GM23248 (cell line): Measurements from ENCODE around the gene TMCC1. TPM values are rescaled to one million over a fixed set of nuclear protein-coding genes. Genes with fewer than 3 reads are reported as not detected.

Experiments used
- DNase-seq: peaks from one replicate; pipeline ENCODE4 v3.0.0-alpha.2; 2015
- H2AFZ ChIP-seq: fragments of 200-600 bp; sonication (generic); 2 replicates; pipeline ENCODE4 v1.6.1; 2016; ENCODE audit warnings: antibody characterized with exemption
- H3F3A ChIP-seq: fragments of 200-600 bp; sonication (generic); 2 replicates; pipeline ENCODE4 v1.6.1; 2016; ENCODE audit warnings: mild to moderate bottlenecking, antibody characterized with exemption, mixed run types; ENCODE audit not compliant: insufficient read depth
- H3K27ac ChIP-seq: fragments of 200-600 bp; sonication (generic); 2 replicates; pipeline ENCODE4 v1.5.1; 2016; ENCODE audit warnings: mild to moderate bottlenecking
- H3K27me3 ChIP-seq: fragments of 200-600 bp; sonication (generic); replicated peaks from 2 replicates; pipeline ENCODE4 v1.6.1; 2016; ENCODE audit warnings: mild to moderate bottlenecking; ENCODE audit not compliant: insufficient read depth
- H3K36me3 ChIP-seq: fragments of 200-600 bp; sonication (generic); 2 replicates; pipeline ENCODE4 v1.6.1; 2016; ENCODE audit warnings: low read depth, mild to moderate bottlenecking
- H3K4me1 ChIP-seq: fragments of 200-600 bp; sonication (generic); 2 replicates; pipeline ENCODE4 v1.6.1; 2016; ENCODE audit warnings: mild to moderate bottlenecking; ENCODE audit not compliant: insufficient read depth
- H3K4me2 ChIP-seq: fragments of 200-600 bp; sonication (generic); one replicate; pipeline ENCODE4 v1.6.1; 2016; ENCODE audit warnings: mild to moderate bottlenecking; ENCODE audit not compliant: unreplicated experiment
- H3K4me3 ChIP-seq: fragments of 200-600 bp; sonication (generic); 2 replicates; pipeline ENCODE4 v1.5.1; 2016; ENCODE audit warnings: mild to moderate bottlenecking
- H3K79me2 ChIP-seq: fragments of 200-600 bp; sonication (generic); 2 replicates; pipeline ENCODE4 v1.6.1; 2016; ENCODE audit warnings: mild to moderate bottlenecking; ENCODE audit not compliant: insufficient read depth
- H3K9ac ChIP-seq: fragments of 200-600 bp; sonication (generic); 2 replicates; pipeline ENCODE4 v1.6.1; 2016; ENCODE audit warnings: mild to moderate bottlenecking
- H3K9me2 ChIP-seq: fragments of 200-600 bp; sonication (generic); 2 replicates; pipeline ENCODE4 v1.6.1; 2016; ENCODE audit warnings: mixed run types, mild to moderate bottlenecking, moderate library complexity; ENCODE audit not compliant: insufficient read depth
- H3K9me3 ChIP-seq: fragments of 200-600 bp; sonication (generic); one replicate; pipeline ENCODE4 v1.6.1; 2017; ENCODE audit warnings: low read depth
- H4K20me1 ChIP-seq: fragments of 200-600 bp; sonication (generic); 2 replicates; pipeline ENCODE4 v1.6.0; 2016; ENCODE audit not compliant: insufficient read depth
- EZH2 ChIP-seq: fragments of 200-600 bp; sonication (generic); IDR thresholded peaks from 2 replicates; pipeline ENCODE4 v1.6.1; 2018; ENCODE audit warnings: antibody characterized with exemption, mild to moderate bottlenecking; ENCODE audit not compliant: insufficient read depth, poor library complexity, severe bottlenecking
- EZH2phosphoT487 ChIP-seq: fragments of 200-600 bp; sonication (generic); IDR thresholded peaks from 2 replicates; pipeline ENCODE4 v1.6.1; 2018; ENCODE audit warnings: antibody characterized with exemption, moderate library complexity, mild to moderate bottlenecking, low read depth; ENCODE audit not compliant: insufficient read depth
- WGBS, 2 experiments: methylation state at CpG; one replicate each; pipeline ENCODE4 v1.1.6; 2015 to 2017; ENCODE audit warnings: low lambda C conversion rate in 2 of 2, low coverage in 1 of 2; ENCODE audit errors: missing lambda C conversion rate in 2 of 2; 5-methylcytosine and 5-hydroxymethylcytosine counted together
- in situ Hi-C: fragments of 300-500 bp; cut with MboI; formaldehyde crosslinking; loops from 2 replicates; pipeline ENCODE4 v1.15.0; 2020
- polyA plus RNA-seq: library from polyadenylated mRNA; unstranded; fragments of >200 nt; fragmentation: Nextera tagmentation; extraction: Ambion mirVana; gene quantifications from 2 replicates; pipeline ENCODE4 v1.2.1, GENCODE V29; 2016
- total RNA-seq: library from RNA; depleted of rRNA; stranded (reverse); fragments of >200 nt; shearing (Covaris generic); gene quantifications from 2 replicates; pipeline ENCODE4 v1.2.3, GENCODE V29; 2014

The TMCC1 gene
- total and polyA plus RNA-seq, 2 experiments from 2014 or later, result 4.0 to 11.1 TPM

GRCh38 chr3:129736070-129736469 is 157.4 kb downstream of the TMCC1 start:
- no peak overlapping the region for H3K9ac ChIP-seq
- no peak overlapping the region for H3K4me3 ChIP-seq
- WGBS, 2 experiments, result 89 to 97% methylated on average over 2 of the region's 2 CpGs
- in situ Hi-C loops, result no loop called here
- 0 out of 2 replicates have a peak, but pooled peaks cover 3% of the 10 kb centered on the region for H4K20me1 ChIP-seq
- no peaks in the 10 kb centered on the region for H3K27me3 ChIP-seq
- H3K4me1 ChIP-seq, result no peaks in the 10 kb centered on the region
- H3K9me3 ChIP-seq, result no peaks in the 10 kb centered on the region
- H3K4me2 ChIP-seq, result no peak overlapping the region
- H3K79me2 ChIP-seq, result peaks cover 2% of the 10 kb centered on the region; the same call in 1 of the 2 replicates
- no peak overlapping the region for H3K27ac ChIP-seq
- H3K36me3 ChIP-seq, result no peaks in the 10 kb centered on the region
- no peak for TF ChIP-seq EZH2phosphoT487
- no peak for TF ChIP-seq EZH2
- H3K9me2 ChIP-seq, result no peaks in the 10 kb centered on the region
- H3F3A ChIP-seq, result no peaks in the 10 kb centered on the region
- H2AFZ ChIP-seq, result no peak overlapping the region
- no peak for DNase-seq

- H4K20me1 ChIP-seq, result 0 out of 2 replicates have a peak, but pooled peaks cover 3% of the 10 kb centered on the region
These were observed 157.9 kb downstream of the TMCC1 start for GRCh38 chr3:129735638-129736037.

GRCh38 chr3:129734449-129734848 is 159.1 kb downstream of the TMCC1 start:
- Histone ChIP-seq H3K79me2 (no peaks in the 10 kb centered on the region), H3K9me3 (no peaks in the 10 kb centered on the region), H3F3A (no peaks in the 10 kb centered on the region), H3K27me3 (no peaks in the 10 kb centered on the region), H3K9me2 (no peaks in the 10 kb centered on the region), H3K27ac (no peak overlapping the region), H4K20me1 (0 out of 2 replicates have a peak, but pooled peaks cover 3% of the 10 kb centered on the region), H2AFZ (no peak overlapping the region), H3K36me3 (no peaks in the 10 kb centered on the region), H3K9ac (no peak overlapping the region), H3K4me1 (no peaks in the 10 kb centered on the region), H3K4me3 (no peak overlapping the region), H3K4me2 (no peak overlapping the region)
- WGBS, 2 experiments, result 97 to 100% methylated on average over 2 of the region's 2 CpGs
- no peak for DNase-seq
- in situ Hi-C loops, result no loop called here
- TF ChIP-seq EZH2phosphoT487 (no peak), EZH2 (no peak)

More at GRCh38 chr3:129735638-129736037, 157.9 kb downstream of the TMCC1 start:
- Histone ChIP-seq H3K9me3 (no peaks in the 10 kb centered on the region), H3K27me3 (no peaks in the 10 kb centered on the region), H3K4me3 (no peak overlapping the region), H3K79me2 (no peaks in the 10 kb centered on the region; the same call in 1 of the 2 replicates), H3K9me2 (no peaks in the 10 kb centered on the region), H3K4me1 (no peaks in the 10 kb centered on the region), H3K4me2 (no peak overlapping the region), H2AFZ (no peak overlapping the region), H3F3A (no peaks in the 10 kb centered on the region), H3K36me3 (no peaks in the 10 kb centered on the region), H3K27ac (no peak overlapping the region), H3K9ac (no peak overlapping the region)
- DNase-seq, result no peak
- TF ChIP-seq EZH2phosphoT487, result no peak
- no peak for TF ChIP-seq EZH2
- in situ Hi-C loops, result no loop called here
- WGBS, 2 experiments, result 85 to 86% methylated on average over 4 of the region's 4 CpGs

- Histone ChIP-seq H4K20me1 (no peaks in the 10 kb centered on the region), H3K4me2 (no peak overlapping the region), H3K27ac (no peak overlapping the region)
These were observed 161.2 kb downstream of the TMCC1 start for GRCh38 chr3:129732200-129732876.

More at GRCh38 chr3:129732200-129732876, 161.2 kb downstream of the TMCC1 start:
- no peak overlapping the region for H3K9ac ChIP-seq
- no peaks in the 10 kb centered on the region for H3K36me3 ChIP-seq
- no peaks in the 10 kb centered on the region for H3K27me3 ChIP-seq
- H3K4me1 ChIP-seq, result no peaks in the 10 kb centered on the region
- H3K4me3 ChIP-seq, result no peak overlapping the region
- peak; percentile 14 for DNase-seq
- no peaks in the 10 kb centered on the region for H3K9me3 ChIP-seq
- H3K79me2 ChIP-seq, result 0 out of 2 replicates have a peak, but pooled peaks cover 3% of the 10 kb centered on the region
- no peaks in the 10 kb centered on the region for H3F3A ChIP-seq
- no peaks in the 10 kb centered on the region for H3K9me2 ChIP-seq
- WGBS, 2 experiments, result 92 to 93% methylated on average over 1 of the region's 1 CpG
- in situ Hi-C loops, result no loop called here
- no peak overlapping the region for H2AFZ ChIP-seq
- TF ChIP-seq EZH2, result no peak
- no peak for TF ChIP-seq EZH2phosphoT487
